GM18499 (cell line): ENCODE measurements around the gene ATG4C.

Experiments used
- ATAC-seq: cut with Tn5 transposase; IDR thresholded peaks from one replicate; pipeline ENCODE4 v1.9.1; 2021; ENCODE audit warnings: moderate number of reproducible peaks; ENCODE audit not compliant: insufficient read depth, unreplicated experiment

ATG4C gene

GRCh38 chr1:62834400-62834961 lies 50.5 kb downstream of the ATG4C start:
- ATAC-seq = no peak

GRCh38 chr1:62836856-62837540 lies 53.1 kb downstream of the ATG4C start:
- no peak for ATAC-seq

- ATAC-seq = no peak
Measured at GRCh38 chr1:62840555-62840954, 56.6 kb downstream of the ATG4C start.

- ATAC-seq = no peak
Measured at GRCh38 chr1:62841587-62842169, 57.7 kb downstream of the ATG4C start.

GRCh38 chr1:62844030-62844429 lies 60.1 kb downstream of the ATG4C start:
- no peak for ATAC-seq

GRCh38 chr1:62849031-62849430 lies 65.1 kb downstream of the ATG4C start:
- ATAC-seq = no peak

- ATAC-seq = no peak
Measured at GRCh38 chr1:62852253-62852652, 68.3 kb downstream of the ATG4C start.

- ATAC-seq = no peak
Measured at GRCh38 chr1:62856960-62857359, 73.0 kb downstream of the ATG4C start.

- ATAC-seq = no peak
Measured at GRCh38 chr1:62869217-62869754, 85.4 kb downstream of the ATG4C start.

GRCh38 chr1:62870148-62870547 lies 86.2 kb downstream of the ATG4C start:
- no peak for ATAC-seq

GRCh38 chr1:62875676-62876075 lies 91.7 kb downstream of the ATG4C start:
- no peak for ATAC-seq

- ATAC-seq = no peak
Measured at GRCh38 chr1:62876535-62876934, 92.6 kb downstream of the ATG4C start.

- no peak for ATAC-seq
Measured at GRCh38 chr1:62877579-62877978, 93.6 kb downstream of the ATG4C start.

GRCh38 chr1:62879962-62880361 lies 96.0 kb downstream of the ATG4C start:
- ATAC-seq = no peak

GRCh38 chr1:62882201-62883104 lies 98.5 kb downstream of the ATG4C start:
- no peak for ATAC-seq

- ATAC-seq = no peak
Measured at GRCh38 chr1:62884156-62884740, 100.3 kb downstream of the ATG4C start.

- ATAC-seq = no peak
Measured at GRCh38 chr1:62887799-62888507, 104.0 kb downstream of the ATG4C start.

- no peak for ATAC-seq
Measured at GRCh38 chr1:62891956-62892562, 108.1 kb downstream of the ATG4C start.

- no peak for ATAC-seq
Measured at GRCh38 chr1:62897788-62898187, 113.9 kb downstream of the ATG4C start.
